ENCODE data around the gene TEX29. TPM values are rescaled to one million over a fixed set of nuclear protein-coding genes. Genes with fewer than 3 reads are reported as not detected.

Gene TEX29
- polyA plus RNA-seq, 1 donor from 2014 or later, result not detected

DNA sequence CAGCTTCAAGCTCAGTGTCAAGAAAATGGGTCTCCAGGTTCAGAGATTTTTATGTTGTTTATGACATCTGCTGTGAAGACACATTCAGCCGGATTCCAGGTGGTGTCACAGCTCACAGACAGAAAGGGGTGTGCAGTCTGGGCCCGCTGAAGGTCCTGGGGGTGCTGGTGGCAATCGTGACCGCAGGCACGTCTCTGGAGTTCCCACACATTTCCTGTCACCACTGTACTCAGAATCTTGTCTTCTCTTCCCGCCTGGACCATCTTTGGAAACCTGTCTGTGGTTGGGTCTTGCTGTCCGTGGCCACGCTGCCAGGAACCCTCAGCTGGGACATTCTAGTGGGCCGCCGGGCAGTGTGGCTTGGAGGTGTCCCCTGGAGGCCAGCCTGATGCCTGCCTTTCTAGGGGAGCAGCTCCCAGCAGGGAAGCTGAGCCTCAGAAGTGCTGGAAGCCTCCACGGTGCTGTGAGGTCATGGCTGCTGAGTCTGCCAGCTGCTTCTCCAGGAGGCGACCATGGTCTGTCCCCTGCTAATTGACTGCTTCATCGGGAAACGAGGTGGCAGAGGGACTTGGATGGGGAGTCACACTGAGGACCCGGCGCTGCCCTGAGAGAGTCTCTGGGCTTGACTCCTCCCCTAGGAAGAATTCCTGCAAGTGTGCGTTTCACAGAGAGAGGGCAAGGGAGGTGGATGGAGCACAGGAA is 3.7 kb downstream of the TEX29 start:
- Histone ChIP-seq H3K4me2 (ENCODE audit: low read length) (no peak overlapping the region), H3K27me3 (ENCODE audit: insufficient read depth, low read depth, low read length) (no peaks in the 10 kb centered on the region), H3K9ac (ENCODE audit: low read length) (no peak overlapping the region), H3K36me3 (ENCODE audit: insufficient read depth, low read length) (no peaks in the 10 kb centered on the region), H3K9me2 (ENCODE audit: insufficient read depth, low read length) (no peaks in the 10 kb centered on the region), H2AFZ (ENCODE audit: low read depth, low read length) (no peak overlapping the region), H3K27ac (ENCODE audit: low read length) (no peak overlapping the region), H4K20me1 (ENCODE audit: insufficient read depth) (no peaks in the 10 kb centered on the region), H3F3A (ENCODE audit: insufficient read depth, low read length, poor library complexity, severe bottlenecking) (no peaks in the 10 kb centered on the region), H3K4me3 (ENCODE audit: low read length) (no peak overlapping the region), H3K79me2 (replicated peaks; ENCODE audit: insufficient read depth, low read length) (no peaks in the 10 kb centered on the region), H3K9me3 (ENCODE audit: low read length) (no peaks in the 10 kb centered on the region)
- TF ChIP-seq, protein P1, sequence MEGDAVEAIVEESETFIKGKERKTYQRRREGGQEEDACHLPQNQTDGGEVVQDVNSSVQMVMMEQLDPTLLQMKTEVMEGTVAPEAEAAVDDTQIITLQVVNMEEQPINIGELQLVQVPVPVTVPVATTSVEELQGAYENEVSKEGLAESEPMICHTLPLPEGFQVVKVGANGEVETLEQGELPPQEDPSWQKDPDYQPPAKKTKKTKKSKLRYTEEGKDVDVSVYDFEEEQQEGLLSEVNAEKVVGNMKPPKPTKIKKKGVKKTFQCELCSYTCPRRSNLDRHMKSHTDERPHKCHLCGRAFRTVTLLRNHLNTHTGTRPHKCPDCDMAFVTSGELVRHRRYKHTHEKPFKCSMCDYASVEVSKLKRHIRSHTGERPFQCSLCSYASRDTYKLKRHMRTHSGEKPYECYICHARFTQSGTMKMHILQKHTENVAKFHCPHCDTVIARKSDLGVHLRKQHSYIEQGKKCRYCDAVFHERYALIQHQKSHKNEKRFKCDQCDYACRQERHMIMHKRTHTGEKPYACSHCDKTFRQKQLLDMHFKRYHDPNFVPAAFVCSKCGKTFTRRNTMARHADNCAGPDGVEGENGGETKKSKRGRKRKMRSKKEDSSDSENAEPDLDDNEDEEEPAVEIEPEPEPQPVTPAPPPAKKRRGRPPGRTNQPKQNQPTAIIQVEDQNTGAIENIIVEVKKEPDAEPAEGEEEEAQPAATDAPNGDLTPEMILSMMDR (IDR thresholded peaks at IDR 0.05; ENCODE audit: poor library complexity, severe bottlenecking), result no peak
- TF ChIP-seq RAD21 (conservative IDR thresholded peaks at IDR 0.05), result no peak
- TF ChIP-seq MXI1 (conservative IDR thresholded peaks at IDR 0.05; ENCODE audit: poor library complexity, severe bottlenecking), result no peak
- TF ChIP-seq TAF1 (IDR thresholded peaks at IDR 0.05; ENCODE audit: low read depth), result no peak
- no peak for TF ChIP-seq EP300 (conservative IDR thresholded peaks at IDR 0.05; ENCODE audit: poor library complexity, severe bottlenecking)
- TF ChIP-seq SMC3 (conservative IDR thresholded peaks at IDR 0.05; ENCODE audit: poor library complexity), result no peak
- TF ChIP-seq, protein P2, sequence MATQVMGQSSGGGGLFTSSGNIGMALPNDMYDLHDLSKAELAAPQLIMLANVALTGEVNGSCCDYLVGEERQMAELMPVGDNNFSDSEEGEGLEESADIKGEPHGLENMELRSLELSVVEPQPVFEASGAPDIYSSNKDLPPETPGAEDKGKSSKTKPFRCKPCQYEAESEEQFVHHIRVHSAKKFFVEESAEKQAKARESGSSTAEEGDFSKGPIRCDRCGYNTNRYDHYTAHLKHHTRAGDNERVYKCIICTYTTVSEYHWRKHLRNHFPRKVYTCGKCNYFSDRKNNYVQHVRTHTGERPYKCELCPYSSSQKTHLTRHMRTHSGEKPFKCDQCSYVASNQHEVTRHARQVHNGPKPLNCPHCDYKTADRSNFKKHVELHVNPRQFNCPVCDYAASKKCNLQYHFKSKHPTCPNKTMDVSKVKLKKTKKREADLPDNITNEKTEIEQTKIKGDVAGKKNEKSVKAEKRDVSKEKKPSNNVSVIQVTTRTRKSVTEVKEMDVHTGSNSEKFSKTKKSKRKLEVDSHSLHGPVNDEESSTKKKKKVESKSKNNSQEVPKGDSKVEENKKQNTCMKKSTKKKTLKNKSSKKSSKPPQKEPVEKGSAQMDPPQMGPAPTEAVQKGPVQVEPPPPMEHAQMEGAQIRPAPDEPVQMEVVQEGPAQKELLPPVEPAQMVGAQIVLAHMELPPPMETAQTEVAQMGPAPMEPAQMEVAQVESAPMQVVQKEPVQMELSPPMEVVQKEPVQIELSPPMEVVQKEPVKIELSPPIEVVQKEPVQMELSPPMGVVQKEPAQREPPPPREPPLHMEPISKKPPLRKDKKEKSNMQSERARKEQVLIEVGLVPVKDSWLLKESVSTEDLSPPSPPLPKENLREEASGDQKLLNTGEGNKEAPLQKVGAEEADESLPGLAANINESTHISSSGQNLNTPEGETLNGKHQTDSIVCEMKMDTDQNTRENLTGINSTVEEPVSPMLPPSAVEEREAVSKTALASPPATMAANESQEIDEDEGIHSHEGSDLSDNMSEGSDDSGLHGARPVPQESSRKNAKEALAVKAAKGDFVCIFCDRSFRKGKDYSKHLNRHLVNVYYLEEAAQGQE (IDR thresholded peaks at IDR 0.05; ENCODE audit: borderline replicate concordance), result no peak
- no peak for TF ChIP-seq EZH2 (IDR thresholded peaks at IDR 0.05; ENCODE audit: borderline replicate concordance, insufficient read depth, low read length, poor library complexity, severe bottlenecking)
- no peak for TF ChIP-seq POLR2AphosphoS5 (IDR thresholded peaks at IDR 0.05)

DNA sequence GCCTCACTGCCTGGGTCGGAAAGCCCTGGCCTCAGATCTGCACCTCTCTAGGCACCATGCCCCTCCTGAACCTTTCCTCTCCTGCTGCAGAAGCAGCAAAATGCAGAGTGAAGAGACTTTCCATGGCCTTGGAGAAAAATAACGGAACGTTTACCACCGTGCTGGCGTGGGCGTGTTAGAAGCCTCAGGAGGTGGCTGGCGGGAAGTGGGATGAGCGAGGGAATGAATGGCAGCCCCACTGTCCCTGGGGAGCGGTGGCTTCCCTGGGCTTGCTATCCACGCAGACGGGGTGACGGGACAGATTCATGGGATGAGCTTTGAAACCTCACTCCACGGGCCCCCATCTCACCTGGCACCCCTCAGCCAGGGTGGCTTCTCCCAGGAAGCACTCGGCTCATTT is 4.3 kb downstream of the TEX29 start:
- TF ChIP-seq EP300 (conservative IDR thresholded peaks at IDR 0.05; ENCODE audit: poor library complexity, severe bottlenecking) (no peak), TAF1 (IDR thresholded peaks at IDR 0.05; ENCODE audit: low read depth) (no peak), POLR2AphosphoS5 (IDR thresholded peaks at IDR 0.05) (no peak), RAD21 (conservative IDR thresholded peaks at IDR 0.05) (no peak), SMC3 (conservative IDR thresholded peaks at IDR 0.05; ENCODE audit: poor library complexity) (no peak), MXI1 (conservative IDR thresholded peaks at IDR 0.05; ENCODE audit: poor library complexity, severe bottlenecking) (no peak), EZH2 (IDR thresholded peaks at IDR 0.05; ENCODE audit: borderline replicate concordance, insufficient read depth, low read length, poor library complexity, severe bottlenecking) (no peak)
- TF ChIP-seq, protein P1 (IDR thresholded peaks at IDR 0.05; ENCODE audit: poor library complexity, severe bottlenecking), result no peak
- TF ChIP-seq, protein P2 (IDR thresholded peaks at IDR 0.05; ENCODE audit: borderline replicate concordance), result no peak
- no peaks in the 10 kb centered on the region for H3K36me3 ChIP-seq (ENCODE audit: insufficient read depth, low read length)

More for the DNA sequence above, 4.3 kb downstream of the TEX29 start:
- Histone ChIP-seq H3F3A (ENCODE audit: insufficient read depth, low read length, poor library complexity, severe bottlenecking) (no peaks in the 10 kb centered on the region), H3K9ac (ENCODE audit: low read length) (no peak overlapping the region), H3K4me3 (ENCODE audit: low read length) (no peak overlapping the region), H3K79me2 (replicated peaks; ENCODE audit: insufficient read depth, low read length) (no peaks in the 10 kb centered on the region), H3K27me3 (ENCODE audit: insufficient read depth, low read depth, low read length) (no peaks in the 10 kb centered on the region), H2AFZ (ENCODE audit: low read depth, low read length) (no peak overlapping the region), H4K20me1 (ENCODE audit: insufficient read depth) (no peaks in the 10 kb centered on the region), H3K9me2 (ENCODE audit: insufficient read depth, low read length) (no peaks in the 10 kb centered on the region), H3K27ac (ENCODE audit: low read length) (no peak overlapping the region), H3K9me3 (ENCODE audit: low read length) (no peaks in the 10 kb centered on the region), H3K4me2 (ENCODE audit: low read length) (no peak overlapping the region)
